ENCODE results near the gene MAP3K3. TPM values are rescaled to one million over a fixed set of nuclear protein-coding genes. Genes with fewer than 3 reads are reported as not detected.
A peak's percentile ranks its signal among the peaks of the same experiment; 100 is the strongest.

The MAP3K3 gene
- total and polyA plus RNA-seq, 2 donors (not counting 3 experiments of a cell fraction or from before 2014, with no cell fraction given) = 56.6 to 81.0 TPM

GRCh38 chr17:63694950-63695773 is 72.9 kb downstream of the MAP3K3 start:
- Histone ChIP-seq H3K4me2 (ENCODE audit: insufficient read depth, low read length) (no peak overlapping the region), H3K9me3 (replicated peaks; ENCODE audit: control insufficient read depth, insufficient read depth, low read length) (no peaks in the 10 kb centered on the region), H2AFZ (ENCODE audit: low read depth, low read length) (no peak overlapping the region), H3K9ac (replicated peaks; ENCODE audit: extremely low read depth, insufficient read depth, low read length) (no peak overlapping the region), H3K9me1 (replicated peaks; ENCODE audit: control insufficient read depth, extremely low read depth, insufficient read depth, low read length) (no peaks in the 10 kb centered on the region), H3K4me3 (replicated peaks in 1 of 3; ENCODE audit: insufficient read depth in 1 of 3, low read depth in 1 of 3, low read length in 3 of 3) (no peak overlapping the region), H3K79me2 (ENCODE audit: control insufficient read depth, insufficient read depth, low read length) (peaks cover 2% of the 10 kb centered on the region), H3K4me1 (ENCODE audit: control insufficient read depth, extremely low read depth, insufficient read depth, low read length) (peaks cover 10% of the 10 kb centered on the region), H3K27ac (ENCODE audit: insufficient read depth, low read depth, low read length) (no peak overlapping the region), H3K36me3 (ENCODE audit: control insufficient read depth in 2 of 2, extremely low read depth in 1 of 2, insufficient read depth in 2 of 2, low read length in 2 of 2) (peaks cover 4 to 43% of the 10 kb centered on the region in 2 experiments), H4K20me1 (replicated peaks; ENCODE audit: control insufficient read depth, extremely low read depth, insufficient read depth, low read length) (no peaks in the 10 kb centered on the region), H3K27me3 (ENCODE audit: control insufficient read depth in 2 of 2, insufficient read depth in 2 of 2, low read length in 2 of 2) (no peaks in the 10 kb centered on the region)
- FAIRE-seq = no peak
- DNase-seq (ENCODE audit: low read depth, low spot score) = no peak
- ChIA-PET POLR2A (interaction anchor here (0.7 kb wide), 2 partner anchors 38 to 1498 kb away, joined by 4 to 8 read pairs; no protein-coding TSS in a partner anchor), CTCF (interaction anchor here (0.6 to 6.6 kb wide), 11 partner anchors 7 to 270 kb away, joined by 3 to 36 read pairs (median 5); no protein-coding TSS in a partner anchor)
- TF ChIP-seq GATA2 (IDR thresholded peaks at IDR 0.05; ENCODE audit: insufficient read depth, insufficient read length, low read depth, low read length) (no peak), EZH2 (IDR thresholded peaks at IDR 0.05; ENCODE audit: borderline replicate concordance, low read depth, low read length, severe bottlenecking) (no peak), FOS (IDR thresholded peaks at IDR 0.05; ENCODE audit: borderline replicate concordance, insufficient read depth, low read length) (no peak), JUN (IDR thresholded peaks at IDR 0.05; ENCODE audit: borderline replicate concordance, insufficient read depth, insufficient read length, low read depth) (no peak), POLR2A (IDR thresholded peaks at IDR 0.05; ENCODE audit: low read depth, low read length) (no peak), MAX (IDR thresholded peaks at IDR 0.05; ENCODE audit: insufficient read depth, insufficient read length) (no peak), MYC (IDR thresholded peaks at IDR 0.05; ENCODE audit: low read depth, low read length) (no peak), POLR2AphosphoS5 (IDR thresholded peaks at IDR 0.05; ENCODE audit: insufficient read depth, low read depth, low read length) (no peak), CTCF (IDR thresholded peaks at IDR 0.05; ENCODE audit: extremely low read depth in 1 of 2, insufficient read depth in 1 of 2, low read depth in 1 of 2, low read length in 2 of 2) (no peak)
- intact Hi-C loops (cut with micrococcal nuclease) (no loop called here), dilution Hi-C loops (cut with MboI; ENCODE audit: extremely low pct_ligation_motif_present, low sequenced_read_pairs) (no loop called here)
- TSS peak; percentile 53 for BruUV-seq (replicated peaks)
